GM23338 (cell line): ENCODE results near the gene DHX34. TPM values are rescaled to one million over a fixed set of nuclear protein-coding genes. Genes with fewer than 3 reads are reported as not detected.

Source experiments
- ATAC-seq: fragments of 200-7000 bp; cut with Tn5 transposase; 3 replicates; pipeline ENCODE4 v1.9.1; 2020
- DNase-seq: peaks from one replicate; pipeline ENCODE4 v3.0.0-alpha.2; 2015; ENCODE audit warnings: low spot score
- H2AFZ ChIP-seq: fragments of 200-600 bp; sonication (generic); 2 replicates; pipeline ENCODE4 v1.8.0; 2016; ENCODE audit warnings: antibody characterized with exemption, mild to moderate bottlenecking, moderate library complexity
- H3F3A ChIP-seq: fragments of 200-600 bp; sonication (generic); replicated peaks from 2 replicates; pipeline ENCODE4 v1.8.0; 2017; ENCODE audit warnings: antibody characterized with exemption, mixed run types, low read depth
- H3K27ac ChIP-seq: fragments of 200-600 bp; sonication (generic); 2 replicates; pipeline ENCODE4 v1.6.1; 2016; ENCODE audit warnings: low read depth
- H3K27me3 ChIP-seq: fragments of 200-600 bp; sonication (generic); 2 replicates; pipeline ENCODE4 v1.8.0; 2016; ENCODE audit warnings: mild to moderate bottlenecking, mixed run types, moderate library complexity; ENCODE audit not compliant: insufficient read depth
- H3K36me3 ChIP-seq: fragments of 200-600 bp; sonication (generic); 2 replicates; pipeline ENCODE4 v1.8.0; 2016; ENCODE audit warnings: mild to moderate bottlenecking; ENCODE audit not compliant: insufficient read depth
- H3K4me1 ChIP-seq: fragments of 200-600 bp; sonication (generic); 2 replicates; pipeline ENCODE4 v1.8.0; 2016; ENCODE audit warnings: mild to moderate bottlenecking, moderate library complexity; ENCODE audit not compliant: insufficient read depth
- H3K4me2 ChIP-seq: fragments of 200-600 bp; sonication (generic); 2 replicates; pipeline ENCODE4 v1.7.1; 2017; ENCODE audit warnings: mixed run types
- H3K4me3 ChIP-seq: fragments of 200-600 bp; sonication (generic); 2 replicates; pipeline ENCODE4 v1.6.1; 2016; ENCODE audit warnings: mixed run types
- H3K79me2 ChIP-seq: fragments of 200-600 bp; sonication (generic); replicated peaks from 2 replicates; pipeline ENCODE4 v1.8.0; 2017; ENCODE audit warnings: mild to moderate bottlenecking; ENCODE audit not compliant: insufficient read depth
- H3K9me2 ChIP-seq: fragments of 200-600 bp; sonication (generic); 2 replicates; pipeline ENCODE4 v1.8.0; 2017; ENCODE audit not compliant: insufficient read depth
- H4K20me1 ChIP-seq: fragments of 200-600 bp; sonication (generic); replicated peaks from 2 replicates; pipeline ENCODE4 v1.8.0; 2017; ENCODE audit warnings: mild to moderate bottlenecking; ENCODE audit not compliant: insufficient read depth
- H3K27ac Mint-ChIP-seq: 2 replicates; pipeline ENCODE4 v1.8.0; 2020; ENCODE audit warnings: inconsistent platforms, mild to moderate bottlenecking, moderate library complexity, mixed read lengths
- H3K27me3 Mint-ChIP-seq: 3 replicates; pipeline ENCODE4 v1.8.0; 2022; ENCODE audit warnings: low read depth, mild to moderate bottlenecking, moderate library complexity, mixed read lengths, inconsistent platforms; ENCODE audit not compliant: insufficient read depth, poor library complexity
- H3K36me3 Mint-ChIP-seq: 3 replicates; pipeline ENCODE4 v1.8.0; 2021; ENCODE audit warnings: low read depth, mild to moderate bottlenecking, inconsistent platforms, moderate library complexity, mixed read lengths
- H3K4me1 Mint-ChIP-seq: 3 replicates; pipeline ENCODE4 v1.8.0; 2020; ENCODE audit warnings: mild to moderate bottlenecking, inconsistent platforms, mixed read lengths
- H3K4me3 Mint-ChIP-seq: 3 replicates; pipeline ENCODE4 v1.8.0; 2021; ENCODE audit warnings: moderate library complexity, mild to moderate bottlenecking, inconsistent platforms, mixed read lengths
- H3K9me3 Mint-ChIP-seq: 3 replicates; pipeline ENCODE4 v1.8.0; 2020; ENCODE audit warnings: moderate library complexity, mild to moderate bottlenecking, inconsistent platforms, mixed read lengths
- CREB1 ChIP-seq: fragments of 250-450 bp; sonication (Bioruptor Pico); IDR thresholded peaks from 2 replicates; pipeline ENCODE4 v1.5.0; 2020; ENCODE audit warnings: low read depth, mild to moderate bottlenecking, moderate library complexity
- CTCF ChIP-seq, 2 experiments: fragments of 200-600 bp in 1 of 2; sonication (generic) in 1 of 2; conservative IDR thresholded peaks; 2 replicates each; pipeline versions ENCODE4 v1.5.1 to v1.6.1; 2016 to 2017; ENCODE audit warnings: antibody characterized with exemption in 2 of 2, low read depth in 2 of 2, mild to moderate bottlenecking in 2 of 2, moderate library complexity in 1 of 2
- EZH2 ChIP-seq: fragments of 200-600 bp; sonication (generic); IDR thresholded peaks from one replicate; pipeline ENCODE4 v1.8.0; 2017; ENCODE audit warnings: antibody characterized with exemption, mild to moderate bottlenecking, low read depth; ENCODE audit not compliant: unreplicated experiment
- EZH2phosphoT487 ChIP-seq: fragments of 200-600 bp; sonication (generic); IDR thresholded peaks from one replicate; pipeline ENCODE4 v1.8.1; 2018; ENCODE audit warnings: antibody characterized with exemption; ENCODE audit not compliant: unreplicated experiment
- JUNB ChIP-seq: IDR thresholded peaks from one replicate; pipeline ENCODE4 v1.6.1; 2016; ENCODE audit warnings: antibody characterized with exemption; ENCODE audit not compliant: unreplicated experiment
- NANOG ChIP-seq: IDR thresholded peaks from 2 replicates; pipeline ENCODE4 v1.6.1; 2016; ENCODE audit warnings: antibody characterized with exemption, borderline replicate concordance
- POLR2AphosphoS5 ChIP-seq: IDR thresholded peaks from 2 replicates; pipeline ENCODE4 v1.6.1; 2016; ENCODE audit warnings: antibody characterized with exemption, low read depth
- REST ChIP-seq: IDR thresholded peaks from one replicate; pipeline ENCODE4 v1.6.1; 2018; ENCODE audit warnings: antibody characterized with exemption; ENCODE audit not compliant: unreplicated experiment
- ZNF114 ChIP-seq: fragments of 250-450 bp; sonication (Bioruptor Pico); IDR thresholded peaks from 2 replicates; pipeline ENCODE4 v1.5.0; 2020; ENCODE audit warnings: mild to moderate bottlenecking, moderate library complexity
- ZNF331 ChIP-seq: fragments of 250-450 bp; sonication (Bioruptor Pico); IDR thresholded peaks from 2 replicates; pipeline ENCODE4 v1.5.0; 2020; ENCODE audit warnings: low read depth, mild to moderate bottlenecking, moderate library complexity
- ZNF462 ChIP-seq: fragments of 250-450 bp; sonication (Bioruptor Pico); IDR thresholded peaks from 2 replicates; pipeline ENCODE4 v1.5.0; 2020; ENCODE audit warnings: mild to moderate bottlenecking, moderate library complexity
- polyA plus RNA-seq: library from polyadenylated mRNA; unstranded; fragments of >200 nt; fragmentation: Nextera tagmentation; extraction: Ambion mirVana; gene quantifications from 2 replicates; pipeline ENCODE4 v1.2.1, GENCODE V29; 2016
- total RNA-seq: library from RNA; depleted of rRNA; stranded (reverse); fragments of >200 nt; shearing (Covaris generic); gene quantifications from 2 replicates; pipeline ENCODE4 v1.2.3, GENCODE V29; 2014

Gene DHX34
- total and polyA plus RNA-seq, 2 experiments from 2014 or later, result 16.3 to 50.1 TPM

GRCh38 chr19:47316513-47316912 is 32.6 kb upstream of the DHX34 start (continued):
- no peak for TF ChIP-seq CTCF (conservative IDR thresholded peaks at IDR 0.05; ENCODE audit: low read depth in 2 of 2)
- no peak for TF ChIP-seq REST
- TF ChIP-seq EZH2phosphoT487, result no peak
- no peak for TF ChIP-seq NANOG
- no peak for TF ChIP-seq POLR2AphosphoS5
- TF ChIP-seq ZNF114 (CRISPR knock-in tag), result no peak
- TF ChIP-seq CREB1, result no peak

- no peaks in the 10 kb centered on the region for H3K36me3 ChIP-seq
- no peak overlapping the region for H2AFZ ChIP-seq
- no peak overlapping the region for H3K27ac ChIP-seq
- no peaks in the 10 kb centered on the region for H4K20me1 ChIP-seq
- no peaks in the 10 kb centered on the region for H3K79me2 ChIP-seq
- H3K27me3 Mint-ChIP-seq, result peaks cover 15% of the 10 kb centered on the region
- H3F3A ChIP-seq, result no peaks in the 10 kb centered on the region; the same call in 1 of the 2 replicates
- no peaks in the 10 kb centered on the region; the same call in 2 of the 3 replicates for H3K36me3 Mint-ChIP-seq
- no peaks in the 10 kb centered on the region for H3K4me1 ChIP-seq
- H3K4me3 Mint-ChIP-seq, result no peak overlapping the region
- H3K27me3 ChIP-seq, result no peaks in the 10 kb centered on the region
- no peaks in the 10 kb centered on the region for H3K9me2 ChIP-seq
- H3K27ac Mint-ChIP-seq, result no peak overlapping the region
- H3K4me2 ChIP-seq, result no peak overlapping the region
- DNase-seq (no peak), ATAC-seq (no peak)
- no peak overlapping the region for H3K4me3 ChIP-seq
- no peaks in the 10 kb centered on the region for H3K4me1 Mint-ChIP-seq
- H3K9me3 Mint-ChIP-seq, result no peaks in the 10 kb centered on the region; the same call in 2 of the 3 replicates
- TF ChIP-seq EZH2phosphoT487 (no peak), JUNB (no peak), NANOG (no peak), ZNF114 (CRISPR knock-in tag) (no peak), ZNF462 (no peak), EZH2 (no peak), ZNF331 (CRISPR knock-in tag) (no peak)
Measured at GRCh38 chr19:47319923-47320871, 28.9 kb upstream of the DHX34 start.
